NCI-H82 treated with DMSO at 0.1 percent for 48 hours (cell line): ENCODE measurements around the gene ANO2.

Source experiments
- DNase-seq: peaks from one replicate; lab custom pipeline; 2025; ENCODE audit not compliant: unreplicated experiment; lab: John Stamatoyannopoulos, UW

ANO2 gene

DNA sequence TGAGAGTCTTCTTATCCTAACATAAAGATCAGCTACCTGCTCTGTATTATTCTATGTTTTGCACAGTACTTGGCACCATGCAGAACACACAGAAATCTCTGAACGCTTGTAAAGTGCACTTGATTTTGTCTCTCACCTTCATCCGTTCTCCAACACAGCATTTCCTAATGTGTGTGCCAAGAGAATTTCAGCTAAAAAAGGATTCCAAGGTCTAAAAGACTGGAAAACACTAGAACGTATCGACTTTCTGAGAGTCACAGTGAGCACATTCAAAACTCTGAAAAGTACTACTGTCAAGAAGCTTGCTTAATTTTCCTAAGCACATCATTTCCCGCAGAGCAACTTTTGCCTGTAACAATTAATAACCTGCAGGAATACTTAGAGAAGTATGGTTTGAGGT is 211.1 kb downstream of the ANO2 start:
- DNase-seq: no peak

DNA sequence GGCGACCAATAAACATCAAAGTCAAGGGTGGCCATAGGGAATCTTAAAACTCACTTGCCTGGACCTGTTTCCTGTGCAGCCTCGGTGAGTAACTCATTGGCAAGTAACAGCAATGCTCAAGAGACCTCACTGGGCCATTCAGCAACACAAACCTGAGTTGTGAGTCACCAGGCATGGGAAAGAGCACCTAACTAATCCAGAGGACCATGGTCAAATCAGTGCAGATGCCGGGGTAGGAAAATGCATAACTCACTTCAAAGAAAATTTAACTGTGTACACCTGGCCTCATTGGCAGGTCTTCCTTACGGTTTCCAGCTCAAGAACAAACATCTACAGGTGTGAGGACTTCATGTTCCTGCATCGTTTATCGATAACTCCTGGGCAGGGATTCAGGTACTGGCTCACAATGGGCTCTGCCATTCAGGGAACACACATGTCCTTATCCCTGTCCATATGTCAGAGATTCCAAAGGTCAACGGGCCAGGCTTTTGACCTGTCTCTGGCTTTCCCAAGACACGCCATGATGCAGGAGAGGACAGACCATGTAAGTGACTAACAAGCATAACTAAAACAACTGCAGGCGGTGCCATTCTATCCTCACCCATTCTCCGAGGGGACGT is 211.8 kb downstream of the ANO2 start:
- no peak for DNase-seq

DNA sequence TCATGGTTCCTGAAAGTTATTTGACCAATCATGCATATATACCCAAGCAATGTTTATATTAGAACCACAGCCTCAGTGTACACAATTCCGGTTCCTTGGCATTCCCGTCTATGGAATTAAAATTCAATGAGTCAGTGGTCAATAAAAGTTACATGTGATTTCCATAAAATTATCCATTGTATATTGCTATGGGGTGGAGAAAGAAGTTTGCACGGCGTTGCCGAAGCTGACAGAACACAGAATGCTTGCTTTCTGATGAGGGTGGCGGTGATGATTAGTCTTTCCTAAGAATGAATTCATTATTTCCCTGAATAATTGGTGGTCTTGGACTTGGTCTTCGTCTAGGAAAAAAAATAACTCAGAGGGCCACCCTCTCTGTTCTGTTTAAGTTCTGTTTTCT is 214.1 kb downstream of the ANO2 start:
- DNase-seq: no peak

DNA sequence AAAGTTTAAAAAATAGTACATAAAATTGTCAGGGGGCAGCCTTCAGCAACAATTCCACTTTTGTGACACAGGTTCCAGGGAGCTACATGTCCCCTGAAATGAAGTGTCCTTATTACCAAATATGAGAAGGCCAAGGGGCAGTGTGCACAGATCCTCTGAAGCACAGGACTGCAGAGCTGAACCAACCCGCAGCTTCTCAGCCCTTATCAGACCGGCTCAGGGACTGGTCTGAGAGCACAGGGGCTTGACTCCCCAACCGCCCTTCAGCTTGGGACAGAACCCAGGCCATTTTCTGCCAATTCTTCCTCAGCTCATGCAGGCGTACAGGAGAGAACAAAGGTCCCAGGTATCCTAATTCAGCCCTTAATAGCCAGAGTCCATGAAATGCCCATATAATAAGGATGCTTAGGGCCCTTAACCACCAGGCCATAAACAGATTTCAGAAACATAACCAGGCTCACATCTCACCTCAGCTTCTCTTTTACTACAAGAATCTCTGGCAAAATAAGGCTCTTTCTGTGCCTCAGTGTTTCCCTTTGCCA is 221.3 kb downstream of the ANO2 start:
- DNase-seq: no peak

DNA sequence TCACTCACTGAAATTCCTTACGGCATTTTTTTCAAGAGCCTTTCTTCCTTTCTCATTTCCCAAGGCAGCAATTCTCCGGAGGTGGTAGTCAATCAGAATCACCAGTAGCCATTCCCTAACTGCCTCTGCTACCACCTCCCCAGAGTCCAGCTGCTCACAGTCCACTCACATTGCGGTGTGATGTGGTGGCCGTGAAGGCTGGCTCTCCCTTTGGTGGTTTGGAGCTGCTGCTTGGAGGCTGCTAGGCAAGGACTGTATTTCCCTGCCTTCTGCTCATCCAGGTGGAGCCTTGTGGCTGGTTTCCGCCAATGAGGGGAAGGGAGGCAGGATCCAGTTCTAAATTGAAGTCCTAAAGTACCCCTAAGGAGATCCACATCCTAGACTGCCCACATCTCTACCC is 222.0 kb downstream of the ANO2 start:
- no peak for DNase-seq

DNA sequence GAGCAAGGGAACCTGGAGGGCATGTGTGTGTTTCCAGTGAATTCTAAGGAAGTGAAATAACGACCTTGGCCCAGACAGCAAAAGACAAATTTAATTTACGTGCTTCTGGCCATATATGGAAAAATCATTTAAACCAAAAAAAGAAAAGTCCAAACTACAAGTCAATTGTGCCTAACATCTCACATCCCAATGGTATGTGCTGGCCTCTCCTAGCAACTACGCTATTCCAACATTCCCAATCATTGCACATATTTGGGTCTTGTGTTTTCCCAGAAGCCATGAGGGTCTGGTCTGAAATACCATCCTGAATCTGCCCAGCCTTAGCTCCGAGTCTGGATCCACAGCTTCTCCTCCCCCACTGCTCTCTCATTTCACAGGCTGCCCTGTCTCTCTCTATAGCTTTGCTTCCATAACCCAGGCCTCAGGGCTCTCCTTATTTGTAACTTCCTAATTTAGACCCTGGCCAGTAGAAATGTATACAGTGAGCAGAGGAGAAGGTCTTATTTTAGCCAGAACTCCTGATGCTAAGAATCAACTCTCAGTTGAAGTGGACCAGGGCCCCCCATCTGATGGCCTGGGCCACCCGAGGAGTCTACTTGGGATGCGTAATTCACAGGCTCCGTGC is 224.6 kb downstream of the ANO2 start:
- DNase-seq: no peak

DNA sequence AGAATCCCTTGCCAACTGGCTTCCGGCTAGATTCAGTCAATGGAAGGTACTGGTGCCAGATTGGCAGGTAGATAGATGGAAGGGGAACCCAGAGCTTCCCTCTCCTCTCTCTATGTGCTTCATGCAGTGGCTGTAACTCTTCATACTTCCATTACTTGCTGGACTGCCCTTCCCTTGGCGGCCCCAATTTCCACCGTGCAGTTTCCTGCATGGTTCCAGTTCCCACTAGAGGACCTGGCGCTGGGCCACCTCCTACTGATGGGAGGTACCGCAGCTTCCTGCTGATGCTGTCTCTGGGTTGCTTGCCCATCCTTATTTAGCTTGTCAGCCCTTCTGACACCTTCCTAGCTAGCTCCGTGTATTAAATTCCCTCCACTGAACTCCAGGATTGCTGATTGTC is 226.4 kb downstream of the ANO2 start:
- no peak for DNase-seq

DNA sequence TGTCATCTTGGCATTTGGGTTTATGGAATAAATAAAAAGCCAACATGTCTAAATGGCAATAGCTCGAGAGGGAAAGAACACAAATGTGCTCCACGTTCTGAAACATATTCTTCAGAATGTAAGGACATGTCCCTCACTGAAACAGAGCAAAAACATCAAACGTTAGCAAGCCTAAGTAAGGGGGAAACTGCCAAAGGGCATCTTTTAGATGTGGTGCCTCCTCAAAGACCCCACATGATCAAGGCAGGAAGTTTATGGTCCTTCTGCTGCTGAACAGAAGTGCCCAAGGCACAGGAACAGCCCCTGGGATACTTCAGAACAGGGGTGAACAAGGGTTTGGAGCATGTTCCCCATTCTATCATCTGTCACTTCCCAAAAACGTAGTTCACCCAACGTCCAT is 227.0 kb downstream of the ANO2 start:
- DNase-seq: no peak

DNA sequence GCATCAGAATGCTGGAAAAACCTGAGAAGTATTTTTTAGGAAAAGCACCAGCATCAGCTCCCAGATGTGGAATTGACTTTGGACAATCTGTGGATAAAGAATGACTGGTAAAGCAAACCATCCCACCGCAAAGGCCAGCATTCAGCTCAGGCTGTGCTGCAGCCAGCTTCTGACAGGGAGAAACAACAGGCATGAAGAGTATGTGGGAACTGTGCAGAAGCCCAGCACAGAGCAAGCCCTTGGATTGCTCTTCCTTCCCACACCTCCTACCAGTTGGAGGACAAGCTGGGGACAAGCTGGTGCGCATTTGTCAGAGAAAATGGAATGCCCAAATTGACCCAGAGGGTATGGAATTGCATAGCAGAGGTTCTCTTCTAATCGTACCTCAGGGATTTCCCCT is 228.1 kb downstream of the ANO2 start:
- no peak for DNase-seq

DNA sequence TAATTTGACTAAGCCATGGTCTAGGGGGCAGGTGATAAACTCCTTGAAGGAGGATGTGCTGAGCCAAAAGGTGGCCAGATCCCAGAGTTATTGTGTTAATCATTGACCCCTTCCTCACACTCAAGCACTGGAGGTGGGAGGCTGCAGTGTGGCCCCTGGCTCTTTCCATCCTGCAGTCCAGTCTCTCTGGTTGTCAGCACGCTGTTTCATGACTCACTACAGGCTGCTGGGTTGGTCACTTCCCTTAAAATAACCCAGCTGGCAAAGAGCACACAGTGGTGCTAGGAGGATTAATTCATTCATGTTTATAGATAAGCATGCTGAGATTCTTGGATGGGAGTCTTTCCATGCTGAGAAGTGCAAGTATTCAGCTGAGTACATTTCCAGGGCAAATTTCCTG is 228.9 kb downstream of the ANO2 start:
- no peak for DNase-seq

DNA sequence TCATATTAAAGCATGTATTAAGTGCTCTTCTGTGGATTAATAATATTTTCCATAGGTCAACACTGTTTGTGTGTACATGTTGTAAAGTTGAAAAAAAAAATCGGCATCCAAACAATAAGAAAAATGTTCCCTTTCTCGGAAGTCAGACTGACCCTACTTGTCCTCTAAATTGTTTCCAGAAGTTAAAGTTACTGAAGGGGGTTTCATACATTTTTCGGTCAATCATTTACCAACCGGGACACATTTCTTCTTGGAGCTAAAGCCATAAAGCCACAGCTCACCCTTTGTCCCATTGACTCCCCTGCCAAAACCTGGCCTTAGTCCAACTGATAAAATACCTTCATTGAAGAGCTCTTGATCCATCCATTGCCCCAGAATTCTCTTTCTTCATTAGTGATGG is 230.0 kb downstream of the ANO2 start:
- DNase-seq: no peak

DNA sequence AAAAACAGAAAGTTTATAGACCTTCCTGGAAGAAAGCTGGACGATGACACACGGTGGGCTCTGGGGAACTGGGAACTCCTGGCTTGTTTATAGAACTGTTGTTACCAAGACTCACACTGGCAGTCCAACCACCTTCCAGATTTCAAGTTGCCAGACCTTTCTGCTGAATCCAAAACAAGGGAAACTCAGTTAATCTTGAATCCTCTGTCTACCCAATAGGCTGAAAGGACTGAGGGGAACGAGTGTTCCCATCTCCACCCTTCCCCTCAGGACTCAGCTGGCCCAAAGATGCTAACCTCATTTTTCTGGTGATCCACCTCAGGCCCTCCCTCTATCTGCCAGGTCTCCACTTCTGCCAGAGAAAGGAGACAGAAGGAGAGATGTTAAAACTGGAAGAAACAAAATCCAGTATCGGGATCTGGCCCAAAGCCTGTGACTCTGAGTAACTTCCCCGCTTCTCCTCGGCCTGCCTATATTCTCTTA is 231.4 kb downstream of the ANO2 start:
- no peak for DNase-seq

DNA sequence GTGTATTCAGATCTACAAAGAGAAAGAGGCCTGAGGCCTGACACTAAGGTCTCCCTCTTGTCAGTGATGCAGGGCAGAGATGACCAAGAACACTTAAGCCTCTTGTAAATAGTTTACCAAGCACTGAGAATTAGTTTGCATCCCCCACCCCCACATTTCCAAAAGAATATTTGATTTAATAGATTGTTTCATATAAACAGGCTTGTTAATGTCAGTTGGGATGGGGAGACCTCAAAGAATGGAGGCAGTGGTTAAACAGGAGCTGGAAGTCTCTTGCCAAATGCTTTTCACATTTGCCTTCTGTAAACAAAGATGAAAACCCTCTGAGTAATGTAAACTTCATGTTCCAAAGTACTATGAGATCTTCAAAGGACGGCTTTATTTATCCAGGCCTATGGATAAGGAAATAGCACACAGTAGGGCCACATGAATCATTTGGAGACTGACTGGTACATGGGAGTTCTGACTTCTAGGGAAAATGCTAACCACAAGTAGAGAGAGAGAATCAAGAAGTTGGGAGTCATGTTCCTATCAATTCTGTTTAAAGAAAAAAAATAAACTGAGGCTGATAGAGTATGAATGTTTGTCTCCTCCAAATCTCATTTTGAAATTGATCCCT is 234.7 kb downstream of the ANO2 start:
- no peak for DNase-seq

DNA sequence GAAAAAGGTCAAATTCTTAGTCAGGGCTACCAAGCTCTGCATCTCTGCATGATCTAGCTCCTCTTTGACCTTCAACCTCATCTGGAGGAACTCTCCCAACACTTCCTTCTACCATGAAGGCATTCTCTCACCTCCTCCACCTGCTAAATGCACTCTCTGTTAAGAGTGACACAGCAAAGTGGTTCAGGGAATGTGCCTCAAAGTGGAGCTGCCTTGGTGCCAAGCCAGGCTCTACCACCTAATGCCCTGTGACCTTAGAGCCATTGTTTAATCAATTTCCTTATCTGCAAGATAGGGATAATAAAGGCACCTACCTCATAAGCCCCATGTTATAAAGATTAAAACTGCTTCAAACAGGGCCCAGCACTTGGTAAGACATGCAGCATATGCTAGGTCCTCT is 236.7 kb downstream of the ANO2 start:
- no peak for DNase-seq

DNA sequence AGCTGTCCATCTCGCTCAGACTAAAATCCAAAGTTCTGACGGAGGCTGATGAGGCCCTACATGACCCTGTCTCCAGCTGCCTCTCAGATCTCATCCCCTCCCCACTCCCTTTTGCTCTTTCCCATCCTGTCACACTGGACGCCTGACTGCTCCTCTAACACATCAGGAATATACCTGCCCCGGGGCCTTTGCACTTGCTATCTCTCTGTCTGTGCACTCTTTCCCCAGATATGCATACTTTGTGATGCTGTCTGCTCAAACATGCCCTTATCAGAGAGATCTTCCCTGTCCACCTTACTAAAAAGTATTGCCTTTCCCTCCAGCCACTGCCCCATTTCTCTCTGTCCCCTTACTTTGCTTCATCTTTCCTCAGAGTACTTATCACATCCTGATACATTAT is 238.8 kb downstream of the ANO2 start:
- DNase-seq: no peak

DNA sequence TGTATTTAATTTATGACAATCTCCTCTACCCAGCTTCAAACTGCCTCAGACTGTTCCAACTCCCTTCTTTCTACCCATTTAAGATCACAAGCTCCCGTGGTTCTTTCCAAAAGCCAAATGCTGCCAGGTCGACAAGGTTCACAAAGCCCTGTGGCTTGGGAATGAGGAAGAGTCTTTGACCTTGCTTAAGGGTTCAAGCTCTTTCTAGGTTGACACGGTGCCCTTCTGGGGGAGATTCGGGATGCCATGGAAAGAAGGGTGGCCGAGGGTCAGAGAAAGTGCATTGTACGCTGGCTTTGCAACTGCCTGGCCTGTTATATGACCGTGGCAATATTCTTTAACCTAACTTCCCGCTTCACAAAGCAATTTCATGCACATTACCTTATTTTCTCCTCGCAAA is 239.3 kb downstream of the ANO2 start:
- DNase-seq: no peak

DNA sequence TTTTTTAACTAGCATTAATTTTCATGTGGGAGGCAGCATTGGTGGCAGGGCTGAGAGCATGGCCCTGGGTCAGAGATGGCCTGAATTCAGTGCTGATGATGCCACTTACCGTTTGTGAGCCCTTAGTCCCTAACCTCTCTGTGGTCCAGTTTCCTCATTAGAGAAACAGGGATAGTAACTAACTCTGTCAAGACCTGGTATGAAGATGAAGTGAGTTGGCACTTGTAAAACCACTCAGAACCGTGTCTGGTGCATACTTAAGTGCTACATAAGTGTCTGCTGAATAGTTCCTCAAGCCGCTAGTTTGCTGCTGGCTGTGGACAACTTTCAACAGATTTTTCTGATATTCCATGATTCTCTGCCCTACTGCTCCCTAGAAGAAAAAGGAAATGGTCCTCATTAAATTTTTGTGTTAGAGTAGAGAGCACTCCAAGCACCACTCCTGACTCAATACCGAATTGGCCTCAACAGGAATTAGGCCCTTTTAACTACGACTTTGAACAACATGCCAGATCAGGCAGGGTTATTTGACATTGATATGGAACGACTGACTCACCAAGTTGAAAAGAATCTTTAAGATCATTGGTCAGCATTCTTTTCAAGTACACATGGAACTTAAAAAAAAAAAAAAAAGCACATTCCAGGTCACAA is 250.2 kb downstream of the ANO2 start:
- DNase-seq: no peak

DNA sequence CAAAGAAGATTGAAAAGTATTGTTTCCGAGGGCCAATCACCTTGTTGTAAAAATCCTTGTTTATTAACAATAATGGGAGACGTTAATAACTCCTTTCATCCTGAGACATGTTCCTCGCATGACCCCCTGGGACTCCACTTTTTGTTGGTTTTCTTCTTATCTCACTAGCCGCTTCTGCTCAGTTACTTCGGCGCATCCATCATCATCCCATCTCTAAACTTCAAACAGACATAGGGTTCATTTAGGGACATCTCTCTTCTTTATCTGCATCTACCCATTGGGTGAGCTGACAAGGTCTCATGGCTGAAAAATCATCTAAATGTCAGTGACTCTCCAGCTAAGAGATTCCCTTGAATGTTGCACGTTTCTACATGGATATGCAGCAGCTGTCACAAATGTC is 252.2 kb downstream of the ANO2 start:
- no peak for DNase-seq

DNA sequence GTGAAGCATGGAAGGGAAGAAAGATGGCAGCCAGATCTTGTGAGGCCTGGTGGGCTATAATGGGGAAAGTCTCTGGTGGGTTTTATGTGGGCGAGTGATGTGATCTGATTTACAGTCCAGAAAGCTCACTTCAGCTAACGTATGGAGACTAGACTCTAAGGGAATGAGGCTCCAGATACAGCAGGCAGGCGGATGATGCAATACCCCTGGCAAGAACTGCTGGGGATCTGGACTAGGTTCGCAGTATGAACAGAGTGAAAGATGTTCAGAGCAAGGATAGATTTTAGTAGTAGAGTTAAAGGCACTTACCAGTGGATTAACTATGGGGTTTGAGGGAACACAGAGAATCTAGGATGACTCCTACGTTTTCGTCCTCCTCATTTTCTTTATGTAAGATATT is 253.1 kb downstream of the ANO2 start:
- DNase-seq: no peak

DNA sequence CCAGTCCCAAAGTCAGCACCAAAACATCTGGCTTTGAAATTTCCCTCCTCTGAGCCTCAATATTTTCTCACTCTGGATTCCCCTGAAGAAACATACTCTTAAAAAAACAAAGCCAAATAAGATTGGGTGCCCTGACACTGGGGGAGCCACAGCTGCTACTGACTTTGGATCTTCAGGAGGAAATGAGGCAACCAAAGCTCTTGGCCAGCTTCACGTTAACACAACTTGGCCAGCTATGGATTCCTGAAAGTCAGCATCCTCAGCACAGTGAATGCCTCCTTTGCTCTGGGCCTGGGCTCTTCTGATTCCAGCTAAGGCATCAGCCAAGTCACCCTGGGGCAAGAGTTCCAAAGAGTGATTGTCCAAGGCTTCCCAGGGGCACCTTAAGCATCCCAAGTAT is 254.8 kb downstream of the ANO2 start:
- no peak for DNase-seq

DNA sequence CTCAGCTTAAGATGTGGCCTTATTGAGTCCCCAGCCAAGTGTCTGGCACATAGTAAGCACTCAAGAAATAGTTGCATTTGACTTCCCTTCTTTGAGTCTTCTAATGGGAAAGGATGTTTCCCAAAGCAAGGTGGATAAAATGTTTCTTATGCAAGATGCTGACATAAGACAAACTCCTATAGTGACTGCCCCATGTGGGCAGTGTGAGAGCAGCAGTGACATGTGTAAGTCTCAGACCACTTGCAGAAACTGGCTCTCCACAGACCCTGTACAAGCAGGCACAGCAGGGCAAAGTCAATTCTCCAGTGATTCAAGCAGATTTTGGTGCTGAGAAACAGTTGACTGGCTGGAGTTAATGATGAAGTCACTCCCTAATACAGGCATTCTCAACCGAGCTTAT is 255.3 kb downstream of the ANO2 start:
- DNase-seq: peak; percentile 57

DNA sequence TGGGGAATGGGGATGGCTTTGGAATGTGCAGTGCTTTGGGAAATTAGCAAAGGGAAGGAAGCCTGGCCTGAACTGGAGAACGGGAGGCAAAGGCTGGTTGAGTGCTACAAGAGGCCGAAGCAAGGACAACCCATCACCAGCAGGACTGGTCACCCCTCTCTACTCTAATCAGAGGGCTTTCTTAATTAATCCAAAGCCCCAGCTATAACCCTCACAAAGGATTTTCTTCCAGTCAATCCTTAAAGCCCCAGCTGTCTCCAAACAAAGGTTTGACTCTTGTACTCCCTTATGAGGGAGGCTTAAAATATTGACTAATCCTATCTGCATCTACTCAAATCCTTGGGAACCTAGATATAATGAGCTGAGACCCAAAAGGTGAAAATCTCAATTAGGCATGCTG is 256.8 kb downstream of the ANO2 start:
- peak; percentile 98 for DNase-seq
